Spleen (tissue), 11 donors: ENCODE measurements around the gene PPP1R18. TPM values are rescaled to one million over a fixed set of nuclear protein-coding genes. Genes with fewer than 3 reads are reported as not detected.

ENCODE experiments used
- DNase-seq: peaks from one replicate; pipeline ENCODE4 v3.0.0-alpha.2; 2020
- H3K27ac ChIP-seq, 8 donors: fragments of 200-600 bp; sonication (generic) in 7 of 8; 1 replicate in 4 of 8; 2 replicates in 4 of 8; pipeline versions ENCODE4 v1.5.0 to v1.8.0; 2016 to 2021; ENCODE audit warnings: inconsistent platforms in 4 of 8, mild to moderate bottlenecking in 4 of 8, moderate library complexity in 1 of 8
- H3K27me3 ChIP-seq, 7 donors: fragments of 200-600 bp; sonication (generic) in 6 of 7; replicated peaks in 1 of 7; 1 replicate in 4 of 7; 2 replicates in 3 of 7; pipeline versions ENCODE4 v1.5.0 to v1.8.0; 2016 to 2021; ENCODE audit warnings: inconsistent platforms in 3 of 7, mild to moderate bottlenecking in 1 of 7
- H3K36me3 ChIP-seq, 6 donors: fragments of 200-600 bp; sonication (generic) in 5 of 6; 1 replicate in 4 of 6; 2 replicates in 2 of 6; pipeline versions ENCODE4 v1.5.0 to v1.8.0; 2016 to 2021; ENCODE audit warnings: inconsistent platforms in 2 of 6
- H3K4me1 ChIP-seq, 6 donors: fragments of 200-600 bp; sonication (generic) in 5 of 6; 1 replicate in 3 of 6; 2 replicates in 3 of 6; pipeline versions ENCODE4 v1.5.0 to v1.8.0; 2016 to 2021; ENCODE audit warnings: inconsistent platforms in 3 of 6
- H3K4me3 ChIP-seq, 8 donors: fragments of 200-600 bp; sonication (generic) in 7 of 8; 1 replicate in 4 of 8; 2 replicates in 4 of 8; pipeline versions ENCODE4 v1.5.0 to v1.8.0; 2016 to 2021; ENCODE audit warnings: inconsistent platforms in 4 of 8, mild to moderate bottlenecking in 4 of 8, moderate library complexity in 2 of 8
- H3K9me3 ChIP-seq, 8 donors: fragments of 200-600 bp; sonication (generic) in 7 of 8; 1 replicate in 4 of 8; 2 replicates in 4 of 8; pipeline versions ENCODE4 v1.5.0 to v1.8.0; 2016 to 2021; ENCODE audit warnings: inconsistent platforms in 4 of 8
- POLR2A ChIP-seq, 3 donors: fragments of 450-650 bp; IDR thresholded peaks; one replicate each; pipeline ENCODE4 v1.5.1; 2017; ENCODE audit warnings: antibody characterized with exemption in 3 of 3, mild to moderate bottlenecking in 1 of 3
- POLR2AphosphoS5 ChIP-seq, 3 donors: sonication (generic); formaldehyde crosslinking; IDR thresholded peaks; one replicate each; pipeline ENCODE4 v1.5.1; 2017; ENCODE audit warnings: antibody characterized with exemption in 3 of 3
- WGBS, 5 donors: extraction: QIAGEN DNeasy Blood & Tissue Kit in 3 of 5; methylation state at CpG; one replicate each; pipeline versions ENCODE4 v1.1.5 to v1.1.7; 2013 to 2018; 5-methylcytosine and 5-hydroxymethylcytosine counted together
- intact Hi-C: fragments of 100-400 bp; cut with DNase I; formaldehyde crosslinking; loops from one replicate; pipeline ENCODE4 v1.15.0; 2023; ENCODE audit warnings: low total_unique reads
- polyA plus RNA-seq, 3 donors: library from polyadenylated mRNA; stranded (reverse); fragments of 200-250 nt; gene quantifications; one replicate each; pipeline ENCODE4 v1.2.1, GENCODE V29; 2013
- total RNA-seq, 7 donors: library from RNA; depleted of rRNA in 3 of 7; stranded (reverse); fragments of >200 nt in 3 of 7; fragmentation: NEBNext Ultra II Directional in 4 of 7; extraction: Animal tissue kit (Norgen Biotek cat#: 25700) in 4 of 7; gene quantifications; one replicate each; pipeline versions ENCODE4 v1.1.0 to v1.2.1, GENCODE V29; 2016 to 2021
- TF ChIP-seq, protein P1 (sequence below), 11 experiments: fragments of 200-600 bp in 7 of 11; fragments of 450-650 bp in 4 of 11; sonication (generic) in 4 of 11; IDR thresholded peaks in 8 of 11; conservative IDR thresholded peaks in 3 of 11; 1 replicate in 7 of 11; 2 replicates in 4 of 11; pipeline versions ENCODE4 v1.4.0 to v1.8.0; 2016 to 2021; ENCODE audit warnings: antibody characterized with exemption in 11 of 11, inconsistent platforms in 4 of 11, mild to moderate bottlenecking in 1 of 11
- donor health status: healthy with polysubstance abuse.
- donor health status: DM: no; HTN: no; CAD: no; lungs with moderate emphysema.
- donor health status: DM: no; HTN: no; CAD: no.
- donor health status: Bipolar disorder and iron deficiency.
- donor health status: healthy.
- donor health status: DM: no; HTN: no; CAD: no.
- donor health status: DM: yes; HTN: yes; CAD: no.

The PPP1R18 gene
- total and polyA plus RNA-seq, 10 donors, result 128 to 188 (median 155) TPM

DNA sequence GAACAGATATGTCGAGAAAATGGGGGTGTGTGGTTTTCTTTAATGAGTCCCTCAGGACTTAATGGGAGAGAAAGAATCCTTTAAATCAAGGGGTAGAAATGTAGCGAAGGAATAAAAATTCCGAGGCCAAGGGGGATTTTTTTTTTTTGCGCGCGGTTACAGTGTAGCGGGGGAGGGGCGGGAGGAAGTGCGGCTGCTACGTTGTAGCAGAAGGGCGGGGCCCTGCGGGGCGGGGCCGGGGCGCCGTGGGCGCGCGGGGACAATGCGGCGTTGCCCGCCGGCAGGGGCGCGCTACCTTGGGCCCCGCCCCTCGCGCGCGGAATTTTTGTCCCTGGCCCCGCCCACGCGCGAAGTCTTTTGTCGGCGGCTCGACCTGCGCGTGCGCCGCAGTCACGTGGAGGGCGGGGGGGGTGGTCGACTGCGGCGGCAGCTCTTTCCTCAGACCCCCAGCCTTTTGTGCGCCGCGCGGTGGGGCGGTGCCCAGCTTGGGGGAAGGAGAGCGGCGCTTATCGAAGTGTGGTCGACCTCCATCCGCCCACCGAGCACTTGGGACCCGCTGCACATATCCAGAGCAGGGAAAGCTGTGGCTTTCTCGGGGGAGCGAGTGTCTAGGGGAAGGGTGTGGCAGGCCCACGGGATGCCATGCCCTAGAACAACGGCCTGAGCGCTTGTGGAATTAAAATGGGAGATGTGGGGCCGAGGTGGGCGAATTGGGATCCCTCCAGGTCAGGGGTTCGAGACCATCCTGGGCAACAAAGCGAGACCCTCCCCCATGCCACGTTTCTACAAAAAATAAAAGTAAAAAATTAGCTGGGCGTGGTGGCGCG is 35.0 kb upstream of the PPP1R18 start:
- DNase-seq, result peak; percentile 98
- no peaks in the 10 kb centered on the region for H3K27me3 ChIP-seq
- H3K4me1 ChIP-seq, result peaks cover 31 to 83% (median 77%) of the 10 kb centered on the region in 6 donors
- intact Hi-C loops, result loop anchor here (2.0 to 10.0 kb wide), 2 partner anchors 39 to 107 kb away; partner anchors contain the start of genes MRPS18B and PPP1R10
- peaks cover 0 to 46% (median 39%) of the 10 kb centered on the region in 6 donors for H3K36me3 ChIP-seq
- H3K4me3 ChIP-seq, result peak overlapping the region; percentile 80 to 97 (median 94)
- H3K9me3 ChIP-seq, result no peaks in the 10 kb centered on the region
- TF ChIP-seq, protein P1, sequence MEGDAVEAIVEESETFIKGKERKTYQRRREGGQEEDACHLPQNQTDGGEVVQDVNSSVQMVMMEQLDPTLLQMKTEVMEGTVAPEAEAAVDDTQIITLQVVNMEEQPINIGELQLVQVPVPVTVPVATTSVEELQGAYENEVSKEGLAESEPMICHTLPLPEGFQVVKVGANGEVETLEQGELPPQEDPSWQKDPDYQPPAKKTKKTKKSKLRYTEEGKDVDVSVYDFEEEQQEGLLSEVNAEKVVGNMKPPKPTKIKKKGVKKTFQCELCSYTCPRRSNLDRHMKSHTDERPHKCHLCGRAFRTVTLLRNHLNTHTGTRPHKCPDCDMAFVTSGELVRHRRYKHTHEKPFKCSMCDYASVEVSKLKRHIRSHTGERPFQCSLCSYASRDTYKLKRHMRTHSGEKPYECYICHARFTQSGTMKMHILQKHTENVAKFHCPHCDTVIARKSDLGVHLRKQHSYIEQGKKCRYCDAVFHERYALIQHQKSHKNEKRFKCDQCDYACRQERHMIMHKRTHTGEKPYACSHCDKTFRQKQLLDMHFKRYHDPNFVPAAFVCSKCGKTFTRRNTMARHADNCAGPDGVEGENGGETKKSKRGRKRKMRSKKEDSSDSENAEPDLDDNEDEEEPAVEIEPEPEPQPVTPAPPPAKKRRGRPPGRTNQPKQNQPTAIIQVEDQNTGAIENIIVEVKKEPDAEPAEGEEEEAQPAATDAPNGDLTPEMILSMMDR (IDR thresholded peaks at IDR 0.05 in 8 of 11, conservative IDR thresholded peaks at IDR 0.05 in 3 of 11), result peak in 10 of 11 experiments; percentile 2 to 91 (median 76)
- no peak for TF ChIP-seq POLR2A (IDR thresholded peaks at IDR 0.05)
- TF ChIP-seq POLR2AphosphoS5 (IDR thresholded peaks at IDR 0.05), result peak; percentile 78 to 85 (median 82)
- 1% methylated on average over 56 to 71 of the region's 71 CpGs for WGBS, 5 donors
- peak overlapping the region; percentile 89 to 99 (median 98) for H3K27ac ChIP-seq

- peaks cover 31 to 84% (median 79%) of the 10 kb centered on the region in 6 donors for H3K4me1 ChIP-seq
- H3K36me3 ChIP-seq, result peaks cover 0 to 40% (median 34%) of the 10 kb centered on the region in 6 donors
- DNase-seq, result peak; percentile 94
- intact Hi-C loops, result loop anchor here (2.0 to 10.0 kb wide), 2 partner anchors 38 to 106 kb away; partner anchors contain the start of genes MRPS18B and PPP1R10
- TF ChIP-seq POLR2AphosphoS5 (IDR thresholded peaks at IDR 0.05) (peak in 2 of 3 donors; percentile 8 to 38), POLR2A (IDR thresholded peaks at IDR 0.05) (no peak)
- H3K4me3 ChIP-seq, result peak overlapping the region; percentile 80 to 97 (median 94)
- H3K27me3 ChIP-seq, result no peaks in the 10 kb centered on the region
- WGBS, 5 donors, result 0 to 1% (median 0%) methylated on average over 23 to 29 of the region's 29 CpGs
- peak overlapping the region; percentile 89 to 99 (median 98) for H3K27ac ChIP-seq
- no peaks in the 10 kb centered on the region for H3K9me3 ChIP-seq
Measured at GRCh38 chr6:30720738-30721197, 34.3 kb upstream of the PPP1R18 start.

- intact Hi-C loops, result loop anchor here (2.0 to 10.0 kb wide), 2 partner anchors 37 to 105 kb away; partner anchors contain the start of genes MRPS18B and PPP1R10
Measured at GRCh38 chr6:30719791-30720737, 33.6 kb upstream of the PPP1R18 start, which contains the start of gene TUBB. Gene TUBB, plus strand, starts transcription at chr6:30720352. Its CDS starts 155 bp downstream, at chr6:30720507.

More at GRCh38 chr6:30719791-30720737, 33.6 kb upstream of the PPP1R18 start, which contains the start of gene TUBB:
- TF ChIP-seq POLR2A (IDR thresholded peaks at IDR 0.05) (peak in 2 of 3 donors; percentile 31 to 92), POLR2AphosphoS5 (IDR thresholded peaks at IDR 0.05) (peak; percentile 95 to 98 (median 96))
- TF ChIP-seq, protein P1 (IDR thresholded peaks at IDR 0.05 in 8 of 11, conservative IDR thresholded peaks at IDR 0.05 in 3 of 11), result peak in 7 of 11 experiments; percentile 7 to 28 (median 20)
- Histone ChIP-seq H3K36me3 (peaks cover 0 to 36% (median 27%) of the 10 kb centered on the region in 6 donors), H3K4me1 (peaks cover 31 to 80% (median 77%) of the 10 kb centered on the region in 6 donors), H3K27me3 (no peaks in the 10 kb centered on the region), H3K9me3 (no peaks in the 10 kb centered on the region), H3K4me3 (peak within 1 kb of the TSS; percentile 80 to 97 (median 94)), H3K27ac (peak within 1 kb of the TSS; percentile 89 to 99 (median 98))
- WGBS, 5 donors, result 0 to 1% (median 0%) methylated on average over 24 to 38 of the region's 38 CpGs
- peak; percentile 99 for DNase-seq
